Muscle layer of colon (tissue), 2 donors: ENCODE measurements around the gene ALKBH5.

ENCODE experiments used
- H3K27ac ChIP-seq: one replicate; pipeline ENCODE4 v1.7.0; 2013; ENCODE audit warnings: low read depth, mild to moderate bottlenecking, low read length, moderate library complexity
- H3K27me3 ChIP-seq, 2 donors: one replicate each; pipeline ENCODE4 v1.7.0; 2013; ENCODE audit warnings: low read length in 2 of 2, mild to moderate bottlenecking in 2 of 2; ENCODE audit not compliant: insufficient read depth in 2 of 2, control insufficient read depth in 1 of 2
- H3K36me3 ChIP-seq: one replicate; pipeline ENCODE4 v1.7.0; 2013; ENCODE audit warnings: mild to moderate bottlenecking, low read length; ENCODE audit not compliant: insufficient read depth
- H3K4me1 ChIP-seq: one replicate; pipeline ENCODE4 v1.7.0; 2013; ENCODE audit warnings: mild to moderate bottlenecking, low read length; ENCODE audit not compliant: insufficient read depth
- H3K4me3 ChIP-seq, 2 donors: one replicate each; pipeline ENCODE4 v1.7.0; 2013; ENCODE audit warnings: low read length in 2 of 2, low read depth in 1 of 2, mild to moderate bottlenecking in 1 of 2, moderate library complexity in 1 of 2
- H3K9ac ChIP-seq: one replicate; pipeline ENCODE4 v1.7.0; 2013; ENCODE audit warnings: low read length
- H3K9me3 ChIP-seq: one replicate; pipeline ENCODE4 v1.7.0; 2013; ENCODE audit warnings: mild to moderate bottlenecking, low read length
- donor health status: abdominal sarcoma.
- donor health status: Adenocarcinoma of cecum.

ALKBH5 gene

DNA sequence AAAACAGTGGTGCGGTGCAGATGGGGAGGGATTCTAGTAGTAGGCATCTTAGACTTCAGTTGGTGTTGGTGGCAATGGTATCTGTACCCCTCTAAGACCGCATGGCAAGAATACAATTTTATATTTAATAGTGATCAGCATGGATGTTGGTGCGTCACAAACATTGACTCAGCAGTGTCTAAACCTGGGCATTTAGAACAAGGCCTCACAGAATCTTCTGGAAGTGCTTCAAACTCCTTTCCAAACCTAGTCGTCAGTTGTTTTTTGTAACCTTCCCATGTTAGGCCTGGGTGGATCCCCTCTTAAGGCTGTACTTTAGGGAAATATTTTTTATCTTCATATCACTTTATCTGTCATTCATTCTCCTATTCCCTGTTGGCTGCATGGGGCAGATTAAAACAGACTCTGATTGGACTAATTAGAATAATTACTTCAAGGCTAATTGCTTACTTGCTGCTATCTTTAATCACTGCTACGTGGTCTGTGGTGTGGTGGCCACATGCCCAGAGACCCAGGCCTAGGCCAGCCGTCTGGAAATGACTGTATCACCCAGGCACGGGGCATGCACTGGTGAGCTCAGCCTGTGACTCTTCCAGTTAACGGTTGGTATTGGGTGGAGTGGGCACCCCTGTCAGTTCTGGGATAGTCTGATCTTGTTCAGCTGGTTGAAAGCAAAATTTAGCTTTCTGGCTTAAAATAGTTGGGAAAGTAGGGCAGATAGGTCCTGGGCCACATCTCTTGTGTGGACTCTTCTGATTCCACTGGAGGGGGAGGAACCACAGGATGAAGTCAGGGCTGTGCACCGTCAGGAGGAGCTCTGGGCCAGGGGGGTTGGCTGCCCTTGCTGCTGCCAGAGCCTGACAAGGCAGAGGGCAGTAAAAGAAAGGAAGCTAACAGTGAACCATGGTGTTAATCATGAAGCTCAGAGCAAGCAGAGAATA lies 4.5 kb downstream of the ALKBH5 start:
- H3K4me1 ChIP-seq, result peaks cover 69% of the 10 kb centered on the region
- peak overlapping the region; percentile 78 for H3K27ac ChIP-seq
- H3K9ac ChIP-seq, result peak overlapping the region; percentile 55
- peaks cover 19% of the 10 kb centered on the region for H3K36me3 ChIP-seq
- H3K4me3 ChIP-seq, result peak overlapping the region; percentile 45 to 72
- H3K9me3 ChIP-seq, result no peaks in the 10 kb centered on the region
- H3K27me3 ChIP-seq, result no peaks in the 10 kb centered on the region

DNA sequence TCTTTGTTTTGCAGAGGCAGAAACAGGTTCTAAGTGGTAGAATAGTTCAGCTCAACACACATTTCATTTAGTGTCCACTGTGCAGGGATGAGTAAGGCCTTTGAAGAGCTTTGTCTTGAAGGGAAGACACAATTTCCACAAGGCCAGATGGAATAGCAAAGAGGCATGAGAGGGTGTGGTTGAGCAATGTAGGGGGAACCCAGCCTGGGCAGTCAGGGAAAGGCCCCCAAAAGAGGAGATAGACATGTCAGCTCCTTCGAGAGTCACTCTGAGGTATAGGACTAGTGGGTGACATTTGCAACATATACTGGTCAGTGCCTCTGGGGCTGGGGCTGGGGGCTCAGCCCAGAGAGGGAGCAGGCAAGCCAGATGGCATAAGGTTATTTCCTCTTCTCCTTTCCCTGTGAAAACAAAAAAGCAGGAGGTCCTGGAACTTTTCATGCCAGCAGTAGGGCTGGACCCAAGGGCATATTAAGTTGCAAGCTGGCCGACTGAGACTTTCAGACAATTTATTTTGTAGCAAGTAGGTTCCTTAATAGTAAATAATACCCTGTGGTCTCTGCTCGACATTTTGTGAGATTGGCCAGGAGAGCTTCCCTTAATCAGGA lies 7.1 kb downstream of the ALKBH5 start:
- H3K27me3 ChIP-seq, result no peaks in the 10 kb centered on the region
- H3K36me3 ChIP-seq, result peaks cover 33% of the 10 kb centered on the region
- H3K4me1 ChIP-seq, result peaks cover 74% of the 10 kb centered on the region
- no peaks in the 10 kb centered on the region for H3K9me3 ChIP-seq
- peak overlapping the region; percentile 12 for H3K27ac ChIP-seq
- peak overlapping the region in 1 of 2 donors; percentile 7 for H3K4me3 ChIP-seq
- no peak overlapping the region for H3K9ac ChIP-seq

DNA sequence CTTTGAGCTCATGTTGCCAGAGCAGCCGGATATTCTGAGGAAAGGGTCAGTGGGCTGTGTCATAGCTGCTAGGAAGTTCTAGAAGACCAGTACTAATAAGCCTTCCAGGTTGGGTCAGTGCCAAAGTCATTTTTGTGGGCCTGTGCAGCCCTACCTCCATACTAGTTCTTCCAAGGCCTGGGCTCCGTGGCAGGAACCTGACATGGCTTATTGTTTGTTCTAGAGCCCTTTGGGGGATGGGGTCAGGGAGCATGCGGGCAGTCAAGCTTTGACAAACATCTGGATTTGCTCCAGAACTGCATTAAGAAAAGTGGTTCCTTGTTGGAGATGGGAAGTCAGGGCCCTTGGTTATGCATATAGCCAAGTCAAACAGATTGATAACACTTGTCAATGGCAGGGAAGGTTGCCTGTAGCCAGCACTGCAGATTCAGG lies 7.6 kb downstream of the ALKBH5 start:
- H3K4me1 ChIP-seq, result peaks cover 69% of the 10 kb centered on the region
- H3K27ac ChIP-seq, result peak overlapping the region; percentile 12
- H3K27me3 ChIP-seq, result no peaks in the 10 kb centered on the region
- H3K9ac ChIP-seq, result no peak overlapping the region
- peak overlapping the region in 1 of 2 donors; percentile 7 for H3K4me3 ChIP-seq
- peaks cover 38% of the 10 kb centered on the region for H3K36me3 ChIP-seq
- H3K9me3 ChIP-seq, result no peaks in the 10 kb centered on the region

DNA sequence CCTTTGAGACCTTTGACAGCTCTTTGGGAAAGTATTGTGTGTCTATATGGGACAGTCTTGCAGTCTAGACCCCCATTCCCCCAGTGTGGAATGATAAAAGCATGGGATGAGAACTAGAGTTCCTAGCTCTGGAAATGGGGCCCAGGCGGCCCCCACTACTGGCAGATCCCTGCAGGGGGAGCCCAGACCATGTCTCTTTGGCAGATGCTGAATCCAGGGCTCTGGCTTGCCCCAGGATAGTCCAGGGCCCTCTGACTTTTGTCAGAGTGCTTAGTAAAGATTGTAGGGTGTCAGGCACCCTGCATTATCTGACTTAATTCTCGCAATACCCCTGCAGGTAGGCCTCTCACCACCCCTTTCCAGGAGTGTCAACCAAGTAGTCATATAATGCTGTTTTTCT lies 8.3 kb downstream of the ALKBH5 start:
- Histone ChIP-seq H3K4me3 (no peak overlapping the region), H3K9me3 (no peaks in the 10 kb centered on the region), H3K9ac (no peak overlapping the region), H3K36me3 (peaks cover 40% of the 10 kb centered on the region), H3K27me3 (no peaks in the 10 kb centered on the region), H3K4me1 (peaks cover 62% of the 10 kb centered on the region), H3K27ac (no peak overlapping the region)

- Histone ChIP-seq H3K36me3 (peaks cover 51% of the 10 kb centered on the region), H3K4me1 (peaks cover 62% of the 10 kb centered on the region), H3K9ac (no peak overlapping the region), H3K27me3 (no peaks in the 10 kb centered on the region), H3K4me3 (no peak overlapping the region), H3K9me3 (no peaks in the 10 kb centered on the region), H3K27ac (no peak overlapping the region)
Observed at GRCh38 chr17:18194394-18194793, 10.8 kb downstream of the ALKBH5 start.

DNA sequence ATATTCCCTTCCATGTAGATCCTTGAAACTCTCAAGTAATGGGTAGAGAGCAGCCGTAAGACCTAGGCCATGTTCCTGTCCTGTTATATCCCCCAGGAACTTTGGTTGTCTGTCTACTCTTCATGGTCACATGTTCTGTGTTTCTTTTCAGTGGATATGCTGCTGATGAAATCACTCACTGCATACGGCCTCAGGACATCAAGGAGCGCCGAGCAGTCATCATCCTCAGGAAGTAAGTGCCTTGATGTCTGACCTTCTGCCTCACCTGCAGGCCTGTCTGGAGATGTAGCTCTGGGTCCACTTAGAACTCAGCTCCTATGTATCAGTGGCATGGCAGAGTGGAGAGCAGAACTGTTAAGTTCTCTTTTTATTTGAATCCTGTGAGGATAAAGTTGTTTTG lies 11.2 kb downstream of the ALKBH5 start:
- Histone ChIP-seq H3K4me3 (no peak overlapping the region), H3K9ac (no peak overlapping the region), H3K4me1 (peaks cover 57% of the 10 kb centered on the region)

DNA sequence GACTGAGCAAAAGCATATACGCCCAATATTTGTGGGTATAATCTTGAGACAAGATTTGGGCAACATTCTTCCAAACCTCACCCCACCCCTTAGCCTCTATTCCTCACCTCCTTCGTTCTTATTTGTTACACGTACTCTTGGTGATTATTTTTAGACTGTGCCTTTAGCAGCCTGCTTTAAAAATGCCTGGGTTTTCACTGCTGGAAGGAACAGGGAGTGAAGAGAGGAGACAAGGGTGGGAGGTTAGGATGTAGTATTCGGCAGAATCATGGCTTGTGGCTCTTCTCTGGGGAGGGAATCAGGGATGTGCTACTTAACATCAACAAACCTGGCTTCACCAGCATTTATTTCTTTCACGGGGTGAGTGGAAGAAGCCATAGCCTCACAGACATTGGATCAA lies 11.6 kb downstream of the ALKBH5 start:
- Histone ChIP-seq H3K4me1 (peaks cover 53% of the 10 kb centered on the region), H3K36me3 (peaks cover 50% of the 10 kb centered on the region)

More for the DNA sequence above, 11.2 kb downstream of the ALKBH5 start:
- H3K27ac ChIP-seq, result no peak overlapping the region
- H3K27me3 ChIP-seq, result no peaks in the 10 kb centered on the region
- peaks cover 51% of the 10 kb centered on the region for H3K36me3 ChIP-seq
- no peaks in the 10 kb centered on the region for H3K9me3 ChIP-seq

DNA sequence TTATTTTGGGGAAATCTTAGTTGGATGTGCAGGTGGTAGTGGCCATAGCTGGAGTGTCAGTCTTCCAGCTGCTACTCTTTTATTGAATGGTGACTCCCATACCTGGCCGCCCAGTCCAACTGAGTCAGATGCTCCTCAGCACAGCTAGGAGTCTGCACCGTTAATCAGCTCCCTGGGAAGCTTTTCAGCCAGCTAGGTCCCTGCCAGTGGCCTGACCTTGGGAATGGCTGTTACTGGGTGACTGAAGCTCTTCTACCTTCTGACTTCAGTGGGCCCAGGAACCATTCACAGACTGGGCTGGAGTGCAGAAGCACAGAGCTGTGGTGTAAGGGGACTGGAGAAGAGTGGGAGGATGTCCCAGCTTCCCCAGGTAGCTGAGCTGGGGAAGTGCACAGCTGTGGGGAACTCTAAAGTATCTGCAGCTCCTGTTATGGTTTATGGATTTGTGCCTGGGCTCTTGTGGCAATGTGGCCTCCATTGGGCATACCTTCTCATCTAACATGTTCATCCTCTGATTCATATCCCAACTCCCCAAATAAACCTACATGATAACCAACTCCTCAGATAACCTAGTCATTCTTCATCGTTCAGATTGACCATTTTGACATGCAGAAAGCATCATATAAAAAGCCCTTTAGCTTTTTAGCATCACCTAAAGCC lies 14.0 kb downstream of the ALKBH5 start:
- Histone ChIP-seq H3K27me3 (no peaks in the 10 kb centered on the region), H3K9me3 (no peaks in the 10 kb centered on the region), H3K4me1 (peaks cover 30% of the 10 kb centered on the region), H3K9ac (no peak overlapping the region), H3K36me3 (peaks cover 60% of the 10 kb centered on the region), H3K27ac (no peak overlapping the region), H3K4me3 (no peak overlapping the region)

More for the DNA sequence above, 11.6 kb downstream of the ALKBH5 start:
- Histone ChIP-seq H3K9me3 (no peaks in the 10 kb centered on the region), H3K9ac (no peak overlapping the region), H3K4me3 (no peak overlapping the region), H3K27me3 (no peaks in the 10 kb centered on the region), H3K27ac (no peak overlapping the region)

- Histone ChIP-seq H3K4me3 (no peak overlapping the region), H3K9me3 (no peaks in the 10 kb centered on the region), H3K36me3 (peaks cover 65% of the 10 kb centered on the region), H3K27me3 (no peaks in the 10 kb centered on the region), H3K27ac (no peak overlapping the region), H3K4me1 (peaks cover 30% of the 10 kb centered on the region), H3K9ac (no peak overlapping the region)
Observed at GRCh38 chr17:18198530-18198929, 14.9 kb downstream of the ALKBH5 start.

GRCh38 chr17:18201108-18201507 lies 17.5 kb downstream of the ALKBH5 start:
- Histone ChIP-seq H3K9ac (no peak overlapping the region), H3K27me3 (no peaks in the 10 kb centered on the region), H3K4me1 (peaks cover 33% of the 10 kb centered on the region), H3K4me3 (no peak overlapping the region), H3K36me3 (peaks cover 55% of the 10 kb centered on the region), H3K27ac (no peak overlapping the region), H3K9me3 (no peaks in the 10 kb centered on the region)

GRCh38 chr17:18203308-18203707 lies 19.7 kb downstream of the ALKBH5 start:
- peaks cover 19% of the 10 kb centered on the region for H3K4me1 ChIP-seq
- no peaks in the 10 kb centered on the region for H3K27me3 ChIP-seq
- H3K9ac ChIP-seq, result no peak overlapping the region
- no peak overlapping the region for H3K4me3 ChIP-seq
- no peaks in the 10 kb centered on the region for H3K9me3 ChIP-seq
- H3K27ac ChIP-seq, result no peak overlapping the region
- H3K36me3 ChIP-seq, result peaks cover 61% of the 10 kb centered on the region
